Panc1 (cell line): ENCODE results near the gene SH3BP2. TPM values are rescaled to one million over a fixed set of nuclear protein-coding genes. Genes with fewer than 3 reads are reported as not detected.

Experiments
- ATAC-seq: fragments of 200-7000 bp; cut with Tn5 transposase; 2 replicates; pipeline ENCODE4 v1.9.1; 2020; ENCODE audit warnings: mild to moderate bottlenecking, moderate library complexity
- BruUV-seq: library from RNA; stranded (reverse); fragments of 400-500 nt; replicated peaks from 2 replicates; lab custom pipeline; 2021; lab: Mats Ljungman, UMichigan
- CTCF ChIA-PET: fragments of 300-600 bp; sonication (Branson Sonifier 250); formaldehyde crosslinking; loops from one replicate; lab custom pipeline; 2022; ENCODE audit warnings: antibody characterized with exemption; lab: Charles Lee
- POLR2A ChIA-PET: fragments of 300-600 bp; sonication (Branson Sonifier 250); formaldehyde crosslinking; loops from one replicate; lab custom pipeline; 2022; ENCODE audit warnings: antibody characterized with exemption; lab: Charles Lee
- DNase-seq: peaks from one replicate; pipeline ENCODE4 v3.0.0-alpha.2; 2010; ENCODE audit warnings: low read depth, low spot score
- H3K27ac ChIP-seq: 2 replicates; pipeline ENCODE4 v1.5.1; 2011; ENCODE audit warnings: mild to moderate bottlenecking, low read length, inconsistent platforms
- H3K27me3 ChIP-seq: fragments of 200-500 bp; sonication (Bioruptor generic); 2 replicates; pipeline ENCODE4 v1.6.0; 2014; ENCODE audit warnings: low read length, inconsistent platforms; ENCODE audit not compliant: control insufficient read depth, insufficient read depth
- H3K36me3 ChIP-seq: fragments of 200-500 bp; sonication (Bioruptor generic); 2 replicates; pipeline ENCODE4 v1.5.1; 2014; ENCODE audit warnings: inconsistent platforms, mild to moderate bottlenecking, low read length, moderate library complexity; ENCODE audit not compliant: control insufficient read depth, insufficient read depth
- H3K4me1 ChIP-seq: 2 replicates; pipeline ENCODE4 v1.5.1; 2011; ENCODE audit warnings: inconsistent platforms, mild to moderate bottlenecking, low read length, moderate library complexity; ENCODE audit not compliant: control insufficient read depth, insufficient read depth
- H3K4me3 ChIP-seq, 2 experiments: 2 replicates each; pipeline ENCODE4 v1.5.1; 2011 to 2012; ENCODE audit warnings: low read depth in 2 of 2, low read length in 2 of 2, mild to moderate bottlenecking in 2 of 2, inconsistent platforms in 1 of 2, moderate library complexity in 1 of 2
- H3K9me3 ChIP-seq: fragments of 200-500 bp; sonication (Bioruptor generic); 2 replicates; pipeline ENCODE4 v1.5.1; 2014; ENCODE audit warnings: low read depth, mild to moderate bottlenecking, inconsistent platforms, low read length, moderate library complexity; ENCODE audit not compliant: control insufficient read depth, insufficient read depth
- CTCF ChIP-seq: fragments of 450-650 bp; IDR thresholded peaks from 2 replicates; pipeline ENCODE4 v1.5.1; 2017; ENCODE audit warnings: mild to moderate bottlenecking
- POLR2AphosphoS5 ChIP-seq: IDR thresholded peaks from 2 replicates; pipeline ENCODE4 v1.6.1; 2012; ENCODE audit warnings: mild to moderate bottlenecking, low read depth, low read length, moderate library complexity
- REST ChIP-seq, 2 experiments: IDR thresholded peaks; 2 replicates each; pipeline ENCODE4 v1.6.1; 2011 to 2012; ENCODE audit warnings: low read depth in 2 of 2, control low read depth in 1 of 2, low read length in 1 of 2, mild to moderate bottlenecking in 1 of 2, moderate library complexity in 1 of 2; ENCODE audit not compliant: insufficient read depth in 1 of 2
- SIN3A ChIP-seq: IDR thresholded peaks from 2 replicates; pipeline ENCODE4 v1.6.1; 2012; ENCODE audit warnings: low read depth, mild to moderate bottlenecking, low read length, moderate library complexity, borderline replicate concordance; ENCODE audit not compliant: insufficient read depth
- TCF7L2 ChIP-seq: IDR thresholded peaks from 2 replicates; pipeline ENCODE4 v1.6.1; 2011; ENCODE audit warnings: mild to moderate bottlenecking, low read depth, low read length, inconsistent platforms
- in situ Hi-C: cut with HindIII; loops from 2 replicates; pipeline ENCODE4 v1.10.0; 2016; ENCODE audit warnings: low sequenced_read_pairs, low pct_unique_long_range_greater_than_20kb
- intact Hi-C: fragments of 100-400 bp; cut with micrococcal nuclease; formaldehyde crosslinking; loops from one replicate; pipeline ENCODE4 v1.10.0; 2022; ENCODE audit not compliant: unreplicated experiment
- total RNA-seq: library from RNA; stranded (reverse); gene quantifications from one replicate; pipeline ENCODE4 v1.2.1, GENCODE V29; 2021; ENCODE audit not compliant: unreplicated experiment

SH3BP2 gene
- total RNA-seq, 1 experiment from 2014 or later, result 93.4 TPM

GRCh38 chr4:2789793-2790582 lies 2.9 kb upstream of the SH3BP2 start:
- no peaks in the 10 kb centered on the region for H3K27me3 ChIP-seq
- intact Hi-C loops, result loop anchor here (10.0 kb wide), 1 partner anchor 145 kb away; no protein-coding TSS in a partner anchor
- H3K36me3 ChIP-seq, result no peaks in the 10 kb centered on the region
- ChIA-PET CTCF (interaction anchor here (0.6 kb wide), 1 partner anchor 85 kb away, joined by 3 read pairs; no protein-coding TSS in a partner anchor), POLR2A (interaction anchor here (0.6 kb wide), 1 partner anchor 575 kb away, joined by 3 read pairs; no protein-coding TSS in a partner anchor)
- ATAC-seq, result no peak
- no peaks in the 10 kb centered on the region for H3K9me3 ChIP-seq
- H3K4me3 ChIP-seq, result no peak overlapping the region
- no peak overlapping the region for H3K27ac ChIP-seq
- no peak for DNase-seq
- peaks cover 24% of the 10 kb centered on the region for H3K4me1 ChIP-seq
- TF ChIP-seq REST (IDR thresholded peaks at IDR 0.05; ENCODE audit: insufficient read depth in 1 of 2, low read depth in 2 of 2, low read length in 1 of 2) (no peak), POLR2AphosphoS5 (no peak), SIN3A (no peak), TCF7L2 (no peak), CTCF (no peak)
- no TSS peak for BruUV-seq
- in situ Hi-C loops, result no loop called here

- in situ Hi-C loops (no loop called here), intact Hi-C loops (loop anchor here (10.0 kb wide), 1 partner anchor 144 kb away; no protein-coding TSS in a partner anchor)
- Histone ChIP-seq H3K9me3 (no peaks in the 10 kb centered on the region), H3K4me3 (no peak overlapping the region), H3K4me1 (peaks cover 32% of the 10 kb centered on the region), H3K27ac (0 out of 2 replicates have a peak overlapping the region, but pooled peaks have one; percentile 29), H3K36me3 (no peaks in the 10 kb centered on the region), H3K27me3 (no peaks in the 10 kb centered on the region)
- POLR2A ChIA-PET, result no interaction called here
- TF ChIP-seq REST (IDR thresholded peaks at IDR 0.05; ENCODE audit: insufficient read depth in 1 of 2, low read depth in 2 of 2, low read length in 1 of 2) (no peak), CTCF (no peak), SIN3A (no peak), POLR2AphosphoS5 (no peak), TCF7L2 (no peak)
- DNase-seq (no peak), ATAC-seq (no peak)
- BruUV-seq, result no TSS peak
- CTCF ChIA-PET, result interaction anchor here (0.6 kb wide), 1 partner anchor 86 kb away, joined by 3 read pairs; no protein-coding TSS in a partner anchor
These were observed 2.0 kb upstream of the SH3BP2 start for GRCh38 chr4:2790583-2791517.
